Left ventricle myocardium inferior (tissue), 1 donor: ENCODE results near the gene ODR4. TPM values are rescaled to one million over a fixed set of nuclear protein-coding genes. Genes with fewer than 3 reads are reported as not detected.

Experiments
- DNase-seq: peaks from one replicate; pipeline ENCODE4 v3.0.0-alpha.2; 2020
- H3K27ac ChIP-seq: fragments of 200-600 bp; replicated peaks from 2 replicates; pipeline ENCODE4 v1.8.0; 2021
- H3K27me3 ChIP-seq: fragments of 200-600 bp; 2 replicates; pipeline ENCODE4 v1.8.0; 2021; ENCODE audit warnings: low read depth
- H3K36me3 ChIP-seq: fragments of 200-600 bp; 2 replicates; pipeline ENCODE4 v1.8.0; 2021
- H3K4me1 ChIP-seq: fragments of 200-600 bp; 2 replicates; pipeline ENCODE4 v1.8.0; 2021
- H3K4me3 ChIP-seq: fragments of 200-600 bp; 2 replicates; pipeline ENCODE4 v1.8.0; 2021; ENCODE audit warnings: mild to moderate bottlenecking, moderate library complexity
- H3K9me3 ChIP-seq: fragments of 200-600 bp; replicated peaks from 2 replicates; pipeline ENCODE4 v1.8.0; 2021
- CTCF ChIP-seq: fragments of 200-600 bp; IDR thresholded peaks from 2 replicates; pipeline ENCODE4 v1.8.0; 2021; ENCODE audit warnings: antibody characterized with exemption, mild to moderate bottlenecking, borderline replicate concordance
- intact Hi-C: fragments of 100-400 bp; cut with micrococcal nuclease; formaldehyde crosslinking; loops from one replicate; pipeline ENCODE4 v1.11.0; 2022
- total RNA-seq: library from RNA; stranded (reverse); fragmentation: NEBNext Ultra II Directional; extraction: Animal tissue kit (Norgen Biotek cat#: 25700); gene quantifications from one replicate; pipeline ENCODE4 v1.2.1, GENCODE V29; 2021
- donor health status: DM: no; HTN: yes; CAD: no; lungs with severe emphysema.

Gene ODR4
- total RNA-seq, 1 donor from 2014 or later: 10.9 TPM

GRCh38 chr1:186424539-186424938, 48.9 kb downstream of the ODR4 start:
- Histone ChIP-seq H3K27me3 (no peaks in the 10 kb centered on the region), H3K4me1 (peaks cover 15% of the 10 kb centered on the region), H3K4me3 (no peak overlapping the region), H3K9me3 (peaks cover 4% of the 10 kb centered on the region), H3K27ac (peak overlapping the region; percentile 31), H3K36me3 (peaks cover 9% of the 10 kb centered on the region)
- intact Hi-C loops: no loop called here
- DNase-seq: no peak
- no peak for TF ChIP-seq CTCF

- peaks cover 4% of the 10 kb centered on the region for H3K9me3 ChIP-seq
- H3K27ac ChIP-seq: no peak overlapping the region
- DNase-seq: no peak
Measured at GRCh38 chr1:186426118-186426517, 50.5 kb downstream of the ODR4 start.

GRCh38 chr1:186429017-186429416, 53.4 kb downstream of the ODR4 start:
- no peak for TF ChIP-seq CTCF
- no peak for DNase-seq
- peaks cover 4% of the 10 kb centered on the region for H3K9me3 ChIP-seq
- no peak overlapping the region for H3K27ac ChIP-seq
- intact Hi-C loops: no loop called here
- H3K4me1 ChIP-seq: peaks cover 9% of the 10 kb centered on the region
- H3K36me3 ChIP-seq: no peaks in the 10 kb centered on the region
- no peaks in the 10 kb centered on the region for H3K27me3 ChIP-seq
- H3K4me3 ChIP-seq: no peak overlapping the region

More at GRCh38 chr1:186426118-186426517, 50.5 kb downstream of the ODR4 start:
- intact Hi-C loops: no loop called here
- Histone ChIP-seq H3K27me3 (no peaks in the 10 kb centered on the region), H3K4me1 (peaks cover 15% of the 10 kb centered on the region), H3K4me3 (no peak overlapping the region), H3K36me3 (no peaks in the 10 kb centered on the region)
- no peak for TF ChIP-seq CTCF

GRCh38 chr1:186435336-186435735, 59.7 kb downstream of the ODR4 start:
- Histone ChIP-seq H3K4me3 (no peak overlapping the region), H3K27ac (no peak overlapping the region), H3K4me1 (no peaks in the 10 kb centered on the region), H3K9me3 (no peaks in the 10 kb centered on the region), H3K27me3 (no peaks in the 10 kb centered on the region), H3K36me3 (peaks cover 9% of the 10 kb centered on the region)
- TF ChIP-seq CTCF: no peak
- intact Hi-C loops: no loop called here
- no peak for DNase-seq

- DNase-seq: no peak
- H3K4me3 ChIP-seq: no peak overlapping the region
- H3K36me3 ChIP-seq: peaks cover 9% of the 10 kb centered on the region
- intact Hi-C loops: no loop called here
- H3K27ac ChIP-seq: no peak overlapping the region
- H3K4me1 ChIP-seq: no peaks in the 10 kb centered on the region
- no peaks in the 10 kb centered on the region for H3K9me3 ChIP-seq
- no peaks in the 10 kb centered on the region for H3K27me3 ChIP-seq
- TF ChIP-seq CTCF: no peak
Measured at GRCh38 chr1:186438567-186438966, 62.9 kb downstream of the ODR4 start.

- DNase-seq: no peak
- intact Hi-C loops: no loop called here
- Histone ChIP-seq H3K27ac (no peak overlapping the region), H3K9me3 (no peaks in the 10 kb centered on the region), H3K4me3 (no peak overlapping the region), H3K27me3 (no peaks in the 10 kb centered on the region), H3K4me1 (no peaks in the 10 kb centered on the region), H3K36me3 (peaks cover 9% of the 10 kb centered on the region)
- no peak for TF ChIP-seq CTCF
Measured at GRCh38 chr1:186440584-186440983, 64.9 kb downstream of the ODR4 start.
